Stimulated activated CD4-positive, alpha-beta T cell treated with anti-CD3 and anti-CD28 coated beads, Interleukin-4, amount 100 ng/mL, for 48 hours (primary cell): Measurements from ENCODE around the gene ELOVL3.
"Not testable (repeated sequence)": the region's sequence is repeated elsewhere in the genome, so short reads cannot be mapped to it uniquely, and the experiment has no call there.

ENCODE experiments used
- DNase-seq, 2 donors: peaks; one replicate each; pipeline ENCODE4 v3.0.0-alpha.2; 2020; ENCODE audit warnings: low read depth in 2 of 2

The ELOVL3 gene

GRCh38 chr10:102225646-102226541 lies at the start of gene ELOVL3:
Gene ELOVL3, plus strand, starts transcription at chr10:102226299. Its CDS starts 250 bp downstream, at chr10:102226549.
- DNase-seq: peak; percentile 77 to 87

- no peak for DNase-seq
Measured at GRCh38 chr10:102184606-102185005, 41.5 kb upstream of the ELOVL3 start.

- DNase-seq: no peak
Measured at GRCh38 chr10:102185272-102185671, 40.8 kb upstream of the ELOVL3 start.

- no peak for DNase-seq
Measured at GRCh38 chr10:102185811-102186527, 40.1 kb upstream of the ELOVL3 start.

GRCh38 chr10:102188298-102188940 lies 37.7 kb upstream of the ELOVL3 start:
- DNase-seq: no peak

GRCh38 chr10:102188941-102189898 lies 36.9 kb upstream of the ELOVL3 start:
- DNase-seq: not testable (repeated sequence)

- no peak for DNase-seq
Measured at GRCh38 chr10:102191956-102192355, 34.1 kb upstream of the ELOVL3 start.

- no peak for DNase-seq
Measured at GRCh38 chr10:102195296-102195870, 30.7 kb upstream of the ELOVL3 start.

GRCh38 chr10:102196893-102197292 lies 29.2 kb upstream of the ELOVL3 start:
- peak in 1 of 2 donors; percentile 21 for DNase-seq

GRCh38 chr10:102198027-102198426 lies 28.1 kb upstream of the ELOVL3 start:
- no peak for DNase-seq

- DNase-seq: no peak
Measured at GRCh38 chr10:102200751-102201640, 25.1 kb upstream of the ELOVL3 start.

GRCh38 chr10:102202386-102202785 lies 23.7 kb upstream of the ELOVL3 start:
- no peak for DNase-seq

- no peak for DNase-seq
Measured at GRCh38 chr10:102208311-102209035, 17.6 kb upstream of the ELOVL3 start.

- DNase-seq: no peak
Measured at GRCh38 chr10:102211615-102212299, 14.3 kb upstream of the ELOVL3 start.

GRCh38 chr10:102213599-102213998 lies 12.5 kb upstream of the ELOVL3 start:
- DNase-seq: not testable (repeated sequence)

GRCh38 chr10:102219370-102219769 lies 6.7 kb upstream of the ELOVL3 start:
- no peak for DNase-seq

GRCh38 chr10:102220612-102221011 lies 5.5 kb upstream of the ELOVL3 start:
- no peak for DNase-seq

GRCh38 chr10:102222797-102223196 lies 3.3 kb upstream of the ELOVL3 start:
- no peak for DNase-seq

- DNase-seq: no peak
Measured at GRCh38 chr10:102226542-102226870, 407 bp downstream of the ELOVL3 start.
